ENCODE data around the gene MAPT. TPM values are rescaled to one million over a fixed set of nuclear protein-coding genes. Genes with fewer than 3 reads are reported as not detected.

The MAPT gene
- total and polyA plus RNA-seq, 3 donors from 2014 or later, result 5.0 to 100 (median 6.1) TPM

GRCh38 chr17:45976391-45976754 lies 82.0 kb downstream of the MAPT start:
- DNase-seq, result no peak
- no peak overlapping the region for H3K27ac ChIP-seq
- H3K4me3 ChIP-seq, result no peak overlapping the region
- no peaks in the 10 kb centered on the region for H3K4me1 ChIP-seq
- H3K27me3 ChIP-seq, result no peaks in the 10 kb centered on the region
- 96% methylated on average over 2 of the region's 2 CpGs; no CpG with 5 or more reads in 1 of the 2 donors for WGBS, 2 donors
- no peak for TF ChIP-seq CTCF (IDR thresholded peaks at IDR 0.05)
- TF ChIP-seq POLR2A (IDR thresholded peaks at IDR 0.05), result no peak
- intact Hi-C loops (cut with DNase I; ENCODE audit: low total_unique reads), result no loop called here
- no peaks in the 10 kb centered on the region for H3K36me3 ChIP-seq (ENCODE audit: low read depth, missing control alignments)
- no peaks in the 10 kb centered on the region for H3K9me3 ChIP-seq

GRCh38 chr17:45976755-45977505 lies 82.6 kb downstream of the MAPT start:
- Histone ChIP-seq H3K9me3 (no peaks in the 10 kb centered on the region), H3K36me3 (ENCODE audit: low read depth, missing control alignments) (no peaks in the 10 kb centered on the region), H3K27me3 (no peaks in the 10 kb centered on the region), H3K4me3 (no peak overlapping the region), H3K27ac (no peak overlapping the region), H3K4me1 (no peaks in the 10 kb centered on the region)
- no peak for DNase-seq
- 88 to 92% methylated on average over 10 to 18 of the region's 18 CpGs for WGBS, 2 donors
- TF ChIP-seq POLR2A (IDR thresholded peaks at IDR 0.05) (no peak), CTCF (IDR thresholded peaks at IDR 0.05) (no peak)
- intact Hi-C loops (cut with DNase I; ENCODE audit: low total_unique reads), result no loop called here

GRCh38 chr17:45977506-45977824 lies 83.1 kb downstream of the MAPT start:
- Histone ChIP-seq H3K27ac (no peak overlapping the region), H3K4me1 (no peaks in the 10 kb centered on the region), H3K27me3 (no peaks in the 10 kb centered on the region), H3K9me3 (no peaks in the 10 kb centered on the region), H3K36me3 (ENCODE audit: low read depth, missing control alignments) (no peaks in the 10 kb centered on the region), H3K4me3 (no peak overlapping the region)
- WGBS, 2 donors, result 88 to 92% methylated on average over 4 of the region's 4 CpGs
- intact Hi-C loops (cut with DNase I; ENCODE audit: low total_unique reads), result no loop called here
- no peak for DNase-seq
- TF ChIP-seq CTCF (IDR thresholded peaks at IDR 0.05) (no peak), POLR2A (IDR thresholded peaks at IDR 0.05) (no peak)

- intact Hi-C loops (cut with DNase I; ENCODE audit: low total_unique reads), result no loop called here
- no peaks in the 10 kb centered on the region for H3K4me1 ChIP-seq
- H3K36me3 ChIP-seq (ENCODE audit: low read depth, missing control alignments), result no peaks in the 10 kb centered on the region
- no peaks in the 10 kb centered on the region for H3K9me3 ChIP-seq
- 74 to 85% methylated on average over 3 of the region's 3 CpGs for WGBS, 2 donors
- H3K27me3 ChIP-seq, result no peaks in the 10 kb centered on the region
- H3K4me3 ChIP-seq, result no peak overlapping the region
- no peak overlapping the region for H3K27ac ChIP-seq
- TF ChIP-seq POLR2A (IDR thresholded peaks at IDR 0.05) (no peak), CTCF (IDR thresholded peaks at IDR 0.05) (no peak)
- no peak for DNase-seq
Observed at GRCh38 chr17:45977976-45978626, 83.7 kb downstream of the MAPT start.

GRCh38 chr17:45979137-45979536 lies 84.8 kb downstream of the MAPT start:
- no peaks in the 10 kb centered on the region for H3K36me3 ChIP-seq (ENCODE audit: low read depth, missing control alignments)
- 67 to 74% methylated on average over 2 of the region's 2 CpGs for WGBS, 2 donors
- intact Hi-C loops (cut with DNase I; ENCODE audit: low total_unique reads), result no loop called here
- no peaks in the 10 kb centered on the region for H3K9me3 ChIP-seq
- no peaks in the 10 kb centered on the region for H3K27me3 ChIP-seq
- DNase-seq, result no peak
- H3K4me3 ChIP-seq, result no peak overlapping the region
- no peak overlapping the region for H3K27ac ChIP-seq
- H3K4me1 ChIP-seq, result no peaks in the 10 kb centered on the region
- TF ChIP-seq POLR2A (IDR thresholded peaks at IDR 0.05) (no peak), CTCF (IDR thresholded peaks at IDR 0.05) (no peak)

Data from testis (tissue), 3 donors.